ENCODE measurements around the gene ZNF431.

DNA sequence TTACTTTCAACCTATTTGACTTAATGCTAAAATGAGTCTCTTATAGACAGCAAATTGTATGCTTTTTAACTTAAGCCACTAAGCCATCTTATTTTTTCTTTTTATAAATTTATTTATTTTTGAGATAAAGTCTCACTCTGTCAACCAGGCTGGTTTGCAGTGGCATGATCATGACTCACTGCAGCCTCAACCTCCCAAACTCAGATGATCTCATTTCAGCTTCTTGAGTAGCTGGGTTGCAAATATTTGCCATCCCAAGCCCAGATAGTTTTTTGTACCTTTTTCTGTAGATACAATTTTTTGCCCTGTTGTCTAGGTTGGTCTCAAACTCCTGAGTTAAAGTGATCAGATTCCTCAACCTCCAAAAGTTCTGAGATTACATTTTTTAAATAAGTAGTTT, 32.7 kb upstream of the ZNF431 start:
- TF ChIP-seq, protein P1, sequence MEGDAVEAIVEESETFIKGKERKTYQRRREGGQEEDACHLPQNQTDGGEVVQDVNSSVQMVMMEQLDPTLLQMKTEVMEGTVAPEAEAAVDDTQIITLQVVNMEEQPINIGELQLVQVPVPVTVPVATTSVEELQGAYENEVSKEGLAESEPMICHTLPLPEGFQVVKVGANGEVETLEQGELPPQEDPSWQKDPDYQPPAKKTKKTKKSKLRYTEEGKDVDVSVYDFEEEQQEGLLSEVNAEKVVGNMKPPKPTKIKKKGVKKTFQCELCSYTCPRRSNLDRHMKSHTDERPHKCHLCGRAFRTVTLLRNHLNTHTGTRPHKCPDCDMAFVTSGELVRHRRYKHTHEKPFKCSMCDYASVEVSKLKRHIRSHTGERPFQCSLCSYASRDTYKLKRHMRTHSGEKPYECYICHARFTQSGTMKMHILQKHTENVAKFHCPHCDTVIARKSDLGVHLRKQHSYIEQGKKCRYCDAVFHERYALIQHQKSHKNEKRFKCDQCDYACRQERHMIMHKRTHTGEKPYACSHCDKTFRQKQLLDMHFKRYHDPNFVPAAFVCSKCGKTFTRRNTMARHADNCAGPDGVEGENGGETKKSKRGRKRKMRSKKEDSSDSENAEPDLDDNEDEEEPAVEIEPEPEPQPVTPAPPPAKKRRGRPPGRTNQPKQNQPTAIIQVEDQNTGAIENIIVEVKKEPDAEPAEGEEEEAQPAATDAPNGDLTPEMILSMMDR (conservative IDR thresholded peaks at IDR 0.05 in 1 of 2, IDR thresholded peaks at IDR 0.05 in 1 of 2; ENCODE audit: low read depth in 1 of 2, low read length in 2 of 2) = no peak
- TF ChIP-seq EZH2 (IDR thresholded peaks at IDR 0.05; ENCODE audit: low read length, missing control alignments) = no peak

Data from fibroblast of lung (primary cell).